HG02885 (cell line): Measurements from ENCODE around the gene CRHR2.
"Not testable (repeated sequence)": the region's sequence is repeated elsewhere in the genome, so short reads cannot be mapped to it uniquely, and the experiment has no call there.

ENCODE experiments used
- ATAC-seq: cut with Tn5 transposase; IDR thresholded peaks from one replicate; pipeline ENCODE4 v1.9.1; 2021; ENCODE audit warnings: mild to moderate bottlenecking; ENCODE audit not compliant: unreplicated experiment, poor library complexity

The CRHR2 gene

DNA sequence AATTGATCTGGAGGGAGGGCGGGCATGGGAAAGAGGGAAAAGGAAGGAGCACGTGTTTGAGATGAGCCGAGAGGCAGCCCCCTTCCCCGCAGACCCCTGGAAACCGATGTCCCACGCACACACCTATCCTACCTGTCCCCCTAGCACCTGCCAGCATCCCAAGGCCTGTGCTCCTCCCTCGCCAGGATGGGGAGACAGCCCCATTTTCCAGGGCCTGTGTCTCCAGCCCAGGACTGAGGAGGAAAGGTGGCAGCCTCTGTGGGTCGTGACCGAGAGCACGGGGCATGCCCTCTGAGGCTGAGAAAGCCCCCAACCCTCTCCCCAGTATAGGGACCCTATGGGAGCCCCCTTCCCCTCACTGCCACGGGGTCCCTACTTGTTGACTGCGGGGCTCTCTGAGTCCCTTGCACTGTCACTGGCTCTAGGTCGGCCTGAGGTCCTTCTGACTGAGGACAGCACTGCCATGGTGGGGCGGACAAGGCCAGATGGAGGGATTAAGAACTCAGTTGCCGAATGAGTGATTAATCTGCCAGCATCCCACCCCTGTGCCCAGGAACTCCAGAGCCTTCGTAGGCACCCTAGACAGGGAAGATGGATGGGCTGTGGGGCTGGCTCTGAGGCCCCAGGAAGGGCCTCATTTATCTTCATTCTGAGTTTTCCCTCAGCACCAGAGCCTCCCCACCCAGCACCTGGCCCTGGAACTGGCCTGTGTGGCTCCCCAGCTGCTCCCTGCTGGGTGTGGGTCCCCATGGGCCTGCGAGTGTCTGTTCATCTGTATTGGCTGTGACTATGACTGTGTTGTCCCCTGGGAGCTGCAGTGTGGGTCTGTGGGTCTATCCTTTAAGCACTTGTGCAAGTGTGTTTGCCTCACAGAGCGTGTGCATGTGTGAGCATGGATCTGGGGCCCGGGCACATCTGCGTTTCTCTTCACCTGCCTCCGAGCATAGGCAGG lies 26.0 kb downstream of the CRHR2 start:
- ATAC-seq, result no peak

DNA sequence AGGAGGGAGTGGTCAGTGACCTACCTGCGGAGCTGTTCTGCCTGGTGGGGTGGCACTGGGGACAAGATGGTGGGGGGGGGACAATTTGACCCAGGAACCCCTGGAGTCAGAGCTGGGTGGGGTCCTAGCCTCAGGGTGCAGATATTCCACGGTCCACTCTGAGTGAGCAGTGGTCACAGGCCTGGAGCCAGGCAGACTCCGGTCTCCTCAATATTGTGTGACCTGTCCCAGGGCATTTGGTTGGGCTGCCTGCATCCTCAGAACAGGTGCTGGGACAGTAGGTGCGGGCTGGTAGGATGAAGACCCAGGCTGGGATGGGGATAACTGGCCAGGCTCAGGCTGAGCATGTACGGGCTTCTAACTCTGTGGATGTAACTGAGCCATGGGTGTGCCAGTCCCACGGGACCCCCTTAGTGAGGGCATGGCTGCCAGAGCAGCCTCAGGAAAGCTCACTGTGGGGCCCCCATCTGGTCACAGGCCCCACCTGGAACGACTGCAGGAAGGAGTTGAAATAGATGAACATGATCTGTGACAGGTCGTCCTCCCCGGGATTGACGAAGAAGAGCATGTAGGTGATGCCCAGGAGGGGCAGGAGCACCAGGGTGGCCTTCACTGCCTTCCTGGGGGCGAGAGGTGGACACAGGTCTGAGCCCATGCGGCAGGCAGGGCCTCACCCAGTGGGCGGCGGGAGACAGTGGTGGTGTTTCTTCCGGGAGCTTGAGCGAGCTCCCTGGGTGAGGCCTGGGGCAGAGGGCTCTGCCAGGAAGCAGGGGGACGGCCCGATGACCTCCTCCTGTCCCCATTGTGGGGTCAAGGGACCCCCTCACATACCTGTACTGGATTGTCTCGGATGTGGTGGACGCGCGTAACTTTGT lies 26.9 kb downstream of the CRHR2 start:
- no peak for ATAC-seq

DNA sequence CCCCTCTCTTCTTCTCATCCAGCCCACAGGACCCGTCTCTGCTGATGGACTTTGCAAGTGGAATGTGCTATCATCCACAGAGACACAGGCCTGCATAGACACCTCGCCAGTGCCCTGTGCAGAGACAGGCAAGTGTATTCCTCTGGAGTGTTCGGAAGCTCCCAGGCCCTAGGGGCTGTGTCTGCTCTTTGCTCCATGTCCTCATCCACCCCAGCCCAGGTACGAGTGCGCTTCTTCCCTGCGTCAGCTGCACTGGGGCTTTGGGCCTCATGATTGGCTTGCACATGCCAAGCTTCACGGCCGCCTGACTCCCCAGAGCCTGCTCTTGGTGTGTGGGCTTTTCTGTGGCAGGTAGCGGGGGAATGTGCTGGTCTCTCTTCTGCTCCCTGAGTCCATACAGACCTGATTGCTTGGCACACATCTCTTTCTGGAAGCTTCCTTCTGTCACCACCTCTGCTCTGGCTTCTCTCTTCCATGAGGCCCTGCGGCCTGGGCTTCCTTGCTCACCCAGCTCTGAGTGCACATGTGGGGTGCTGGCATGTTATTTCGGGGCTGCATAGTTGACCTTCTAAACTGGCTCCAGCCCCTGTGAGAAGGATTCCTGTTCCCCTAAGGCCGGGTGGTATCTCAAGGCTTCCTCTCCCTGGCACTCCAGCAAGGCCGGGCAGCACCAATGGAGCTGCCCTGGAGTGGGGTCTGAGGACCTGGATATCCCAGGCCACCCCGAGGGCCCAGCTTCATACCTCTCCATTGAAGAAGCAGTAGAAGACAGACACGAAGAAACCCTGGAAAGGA lies 27.8 kb downstream of the CRHR2 start:
- ATAC-seq, result no peak

DNA sequence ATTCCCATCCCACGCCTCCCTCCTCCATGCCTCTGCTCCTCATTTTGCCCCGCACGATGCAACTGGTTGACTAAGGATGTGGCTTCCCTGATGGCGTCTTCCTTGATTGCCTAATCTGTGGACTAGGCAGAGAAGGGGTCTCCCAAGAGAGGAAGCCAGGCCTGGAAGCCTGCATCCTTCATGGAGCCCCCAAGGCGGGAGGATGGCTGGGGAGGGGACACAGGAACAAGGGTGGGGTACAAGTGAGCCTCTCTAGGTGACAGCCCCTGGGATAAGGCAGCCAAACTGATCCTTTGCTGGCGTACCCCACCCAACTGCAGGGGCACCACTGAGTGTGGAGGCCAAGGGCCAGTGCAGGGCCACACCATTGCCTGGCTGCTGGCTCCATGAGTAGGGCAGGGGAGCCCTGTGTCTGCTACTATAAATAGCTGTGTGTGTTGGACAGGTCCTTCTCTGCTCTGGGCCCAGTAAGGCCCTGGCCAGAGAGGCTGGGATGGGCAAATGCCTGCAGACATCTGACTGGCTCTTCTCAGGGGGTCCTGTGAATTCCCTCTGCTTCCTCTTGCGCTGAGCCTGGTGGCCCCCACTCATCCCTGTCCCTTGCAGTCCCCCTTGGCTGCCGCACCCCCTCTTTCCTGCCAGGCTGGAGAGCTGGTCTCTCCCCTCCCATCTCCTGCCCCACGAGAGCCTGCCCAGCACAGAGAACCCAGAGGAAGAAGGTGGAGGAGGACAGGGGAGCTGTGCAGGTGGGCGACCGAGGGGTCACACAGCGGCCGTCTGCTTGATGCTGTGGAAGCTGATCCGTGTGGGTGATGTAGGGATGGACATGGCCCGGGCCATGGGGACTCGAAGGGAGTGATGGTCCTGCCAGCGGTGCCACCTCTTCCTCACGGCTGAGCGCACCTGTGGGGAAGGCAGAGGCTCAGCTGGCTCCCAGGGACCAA lies 29.3 kb downstream of the CRHR2 start:
- ATAC-seq, result no peak

DNA sequence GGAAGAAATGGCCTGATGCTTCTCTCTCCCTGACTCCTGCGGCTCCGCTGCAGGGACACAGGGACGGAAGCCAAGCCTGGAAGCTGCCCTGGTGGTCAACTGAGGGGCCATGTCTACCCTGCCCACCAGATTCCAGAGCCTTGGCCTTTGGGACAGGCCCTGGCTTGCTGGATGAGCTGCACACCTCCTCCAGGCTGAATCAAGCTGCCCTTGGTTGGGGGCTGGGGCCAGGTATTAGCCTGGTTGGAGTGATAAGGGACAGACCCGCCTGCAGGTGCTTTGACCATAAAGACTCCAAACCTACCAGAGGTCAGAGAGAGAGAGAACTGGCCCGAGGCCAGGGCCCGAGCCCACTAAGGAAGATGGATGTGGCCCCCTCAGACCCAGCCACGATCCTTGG lies 30.1 kb downstream of the CRHR2 start:
- no peak for ATAC-seq

DNA sequence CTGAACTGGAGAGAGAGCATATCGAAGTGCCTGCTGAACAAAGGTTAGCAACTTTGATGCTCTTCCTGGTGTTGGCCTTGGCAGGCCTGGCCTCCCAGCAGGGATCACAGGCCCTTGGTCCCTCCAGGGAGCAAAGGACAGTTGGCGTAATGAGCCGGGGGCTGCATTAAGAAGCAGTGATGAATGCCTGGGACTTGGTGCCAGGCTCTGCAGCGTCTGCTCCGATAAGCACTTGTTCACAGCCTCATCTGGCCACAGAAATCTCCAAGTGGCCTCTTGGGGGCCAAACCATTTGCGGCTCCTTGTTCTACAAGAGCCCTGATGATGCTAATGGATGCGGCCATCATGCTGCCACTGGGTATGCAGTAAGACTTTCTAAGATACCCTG lies 31.8 kb downstream of the CRHR2 start:
- no peak for ATAC-seq

DNA sequence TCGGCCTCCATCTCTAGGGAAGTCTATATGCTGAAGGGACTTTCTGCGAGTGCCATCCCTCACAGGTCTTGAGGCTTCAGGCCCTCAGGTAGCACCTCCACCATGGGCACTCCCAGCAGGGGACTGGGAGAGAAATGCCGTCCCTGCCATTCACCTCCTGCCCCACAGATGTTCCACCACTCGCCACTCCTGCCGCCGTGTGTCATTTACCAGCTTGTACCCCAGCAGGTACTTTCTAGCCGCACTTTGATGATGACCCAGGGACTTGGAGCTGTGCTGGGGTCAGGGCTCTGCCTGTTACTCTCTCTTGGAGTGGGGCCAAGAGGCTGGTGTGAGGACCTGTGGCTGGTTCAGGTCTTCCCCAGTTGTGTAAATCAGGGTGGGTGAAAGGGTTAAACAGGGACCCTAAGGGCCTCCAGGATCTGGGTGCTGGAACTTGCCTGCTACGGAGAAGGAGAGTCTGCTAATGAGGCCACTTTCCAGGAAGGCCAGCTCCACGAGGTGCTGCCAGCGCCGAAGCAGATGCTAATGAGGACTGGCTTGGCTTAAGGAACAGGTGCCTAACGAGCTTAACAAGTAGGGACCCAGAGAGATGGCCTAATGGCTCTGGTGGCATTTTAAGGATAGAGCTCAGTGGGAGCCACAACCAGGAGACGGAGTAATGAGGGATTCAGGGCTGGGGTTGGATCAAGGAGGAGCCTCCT lies 32.4 kb downstream of the CRHR2 start:
- no peak for ATAC-seq

DNA sequence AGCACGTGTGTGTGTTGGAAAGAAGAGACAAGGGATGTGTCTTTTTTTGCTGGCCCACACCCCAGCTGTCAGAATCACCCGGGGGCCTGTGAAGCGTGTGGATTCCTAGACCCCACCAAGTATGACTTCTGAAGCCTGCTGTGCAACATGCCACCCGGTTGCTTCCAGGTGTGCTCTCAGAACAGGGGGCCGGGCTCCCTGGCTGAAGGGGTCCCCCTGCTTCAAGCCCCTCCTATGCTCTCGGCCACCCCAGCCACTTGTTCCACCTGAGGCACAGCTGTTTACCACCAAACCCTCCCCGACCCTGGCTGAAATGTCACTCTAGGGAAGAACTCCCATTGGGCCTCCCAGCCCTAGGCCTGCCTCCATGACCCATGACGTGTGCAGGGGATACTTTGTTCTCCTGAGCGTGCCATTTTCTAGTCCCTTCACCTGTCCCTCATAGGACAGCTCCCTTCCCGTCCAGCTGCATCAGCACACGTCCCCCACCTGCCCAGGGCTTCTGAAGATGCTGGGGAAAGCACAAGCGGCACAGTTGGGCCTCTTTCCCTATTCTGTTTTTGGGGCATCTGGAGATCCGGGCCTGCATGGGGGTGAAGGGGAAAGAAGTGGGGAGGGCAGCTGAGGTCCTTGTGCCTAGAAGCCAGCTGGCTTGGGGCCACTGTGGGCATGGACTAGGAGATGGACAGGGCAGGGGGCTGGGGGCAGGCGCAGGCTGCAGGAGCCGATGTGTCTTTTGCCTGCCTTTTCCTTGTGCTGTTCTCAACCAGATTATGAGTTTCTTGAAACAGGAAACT lies 33.3 kb downstream of the CRHR2 start:
- no peak for ATAC-seq

DNA sequence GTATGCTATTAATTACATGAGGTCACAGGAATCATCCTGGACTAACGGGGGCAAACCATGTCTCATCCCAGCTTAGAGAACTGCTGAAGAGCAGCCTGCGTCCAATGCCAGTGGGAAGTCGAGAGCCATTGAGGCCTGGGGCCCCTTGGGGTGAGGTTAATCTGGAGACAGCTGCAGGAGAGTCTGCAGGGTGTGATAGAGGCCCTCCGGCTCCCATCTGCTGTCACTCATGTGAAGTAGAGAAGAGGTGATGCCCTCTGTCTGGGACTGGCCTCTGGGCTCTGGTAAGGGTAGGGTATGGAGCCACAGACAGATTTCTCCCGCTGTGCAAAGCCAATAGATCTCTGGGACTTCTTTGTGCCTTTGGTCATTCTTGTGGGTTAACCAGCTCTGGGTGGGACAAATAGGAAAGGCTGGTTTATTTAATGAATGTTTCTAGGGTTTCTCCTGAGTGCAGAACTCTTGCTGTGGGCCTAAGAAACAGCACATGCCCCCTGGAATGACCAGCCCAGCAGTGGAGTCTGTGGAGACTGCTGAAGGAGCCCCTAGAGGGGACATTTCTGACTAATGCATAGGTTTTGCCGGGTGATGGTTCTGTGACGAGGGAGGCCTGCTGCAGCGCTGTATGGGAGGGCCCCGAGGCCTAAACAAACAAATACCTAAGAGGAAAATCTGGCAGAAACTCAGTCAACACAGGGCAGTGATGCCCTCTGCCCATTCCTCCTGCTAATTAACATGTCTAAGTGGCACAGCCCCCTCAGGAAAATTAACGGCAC lies 34.5 kb downstream of the CRHR2 start:
- no peak for ATAC-seq

DNA sequence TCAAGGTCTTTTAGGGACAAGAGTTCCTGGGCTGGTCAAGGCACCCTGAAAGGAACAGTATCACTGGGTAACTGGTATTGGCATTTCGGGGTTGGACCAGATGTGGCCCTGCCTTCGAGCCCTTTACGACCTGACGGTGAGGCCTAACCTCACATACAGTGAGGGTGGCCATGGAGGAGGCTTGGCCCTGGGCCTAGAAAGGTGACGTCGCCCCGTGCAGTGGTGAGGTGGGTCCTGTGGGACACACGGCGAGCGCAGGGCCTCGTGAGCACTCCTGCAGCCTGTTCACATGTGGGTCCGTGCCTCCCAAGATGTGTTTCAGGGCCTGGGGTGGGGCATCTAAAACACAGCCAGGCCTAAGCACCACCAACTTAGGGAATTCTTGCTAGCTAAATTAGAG lies 36.1 kb downstream of the CRHR2 start:
- ATAC-seq, result no peak

DNA sequence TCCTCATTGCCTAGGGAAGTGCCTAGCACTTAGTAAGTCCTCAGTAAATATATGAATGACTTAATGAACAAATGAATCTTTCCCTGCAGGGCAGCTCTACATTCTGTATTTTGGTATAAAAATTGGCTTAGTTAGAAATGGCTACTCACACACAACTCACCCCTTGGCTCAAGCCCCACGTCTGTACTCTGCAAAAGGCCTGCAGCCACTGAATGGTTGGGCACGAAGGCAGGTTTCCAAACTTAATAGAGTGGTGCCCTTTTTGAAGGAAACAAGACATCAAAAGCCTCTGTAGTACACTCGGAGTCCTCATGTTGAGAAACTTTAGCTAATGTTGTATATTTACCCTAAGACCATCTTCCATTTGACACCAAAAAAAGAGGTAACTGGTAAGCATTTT lies 36.6 kb downstream of the CRHR2 start:
- ATAC-seq, result no peak

DNA sequence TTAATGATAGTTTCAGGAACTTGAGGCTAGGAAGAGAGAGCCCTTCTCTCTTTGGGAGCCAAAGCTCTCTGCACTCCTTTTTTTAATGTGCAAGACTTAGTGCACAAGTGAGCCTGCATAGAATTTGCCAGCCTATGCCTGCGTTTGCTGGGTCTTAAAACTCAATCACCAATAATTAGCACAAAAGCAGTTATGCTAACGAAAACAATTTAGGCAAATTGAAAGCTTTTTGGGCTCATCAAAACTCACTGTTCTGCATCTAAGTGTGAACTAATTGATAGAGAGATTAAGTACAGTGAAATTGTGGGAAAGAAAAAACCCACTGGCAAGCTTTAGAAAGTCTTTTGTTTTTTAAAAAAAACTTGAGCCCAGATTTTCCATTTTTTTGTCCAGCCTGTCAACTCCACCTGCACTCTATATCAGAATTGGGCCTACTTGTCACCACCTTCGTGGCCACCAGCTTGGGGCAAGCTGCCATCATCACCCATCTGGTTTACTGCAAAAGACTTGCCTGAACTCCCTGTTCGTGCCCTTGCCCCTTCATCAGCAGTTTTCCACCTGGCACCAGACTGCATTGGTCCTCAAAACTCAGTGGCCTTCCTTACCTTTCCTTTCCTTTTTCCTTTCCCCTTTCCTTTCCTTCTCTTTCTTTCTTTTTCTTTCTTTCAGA lies 37.8 kb downstream of the CRHR2 start:
- no peak for ATAC-seq

DNA sequence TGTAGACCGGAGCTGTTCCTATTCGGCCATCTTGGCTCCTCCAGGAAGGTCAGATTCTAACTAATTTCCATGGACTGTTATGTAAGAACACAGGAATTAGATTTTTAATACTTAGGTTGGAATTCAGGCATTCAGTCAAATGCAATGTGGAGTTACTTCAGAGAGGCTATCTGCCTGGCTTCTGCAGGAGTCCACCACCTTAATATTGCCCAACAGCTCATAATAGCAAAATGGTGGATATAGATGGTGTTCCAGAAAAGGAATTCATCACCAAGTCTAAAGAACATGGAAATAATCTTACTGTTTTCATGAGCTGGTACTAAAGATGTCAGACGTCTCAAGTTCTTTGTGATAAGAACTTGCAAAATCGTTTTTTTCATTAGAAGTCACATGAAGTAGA lies 39.5 kb downstream of the CRHR2 start:
- ATAC-seq, result no peak

DNA sequence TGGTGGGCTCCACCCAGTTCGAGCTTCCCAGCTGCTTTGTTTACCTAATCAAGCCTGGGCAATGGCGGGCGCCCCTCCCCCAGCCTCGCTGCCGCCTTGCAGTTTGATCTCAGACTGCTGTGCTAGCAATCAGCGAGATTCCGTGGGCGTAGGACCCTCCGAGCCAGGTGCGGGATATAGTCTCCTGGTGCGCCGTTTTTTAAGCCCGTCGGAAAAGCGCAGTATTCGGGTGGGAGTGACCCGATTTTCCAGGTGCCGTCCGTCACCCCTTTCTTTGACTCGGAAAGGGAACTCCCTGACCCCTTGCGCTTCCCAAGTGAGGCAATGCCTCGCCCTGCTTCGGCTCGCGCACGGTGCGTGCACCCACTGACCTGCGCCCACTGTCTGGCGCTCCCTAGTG lies 39.9 kb downstream of the CRHR2 start:
- not testable (repeated sequence) for ATAC-seq

DNA sequence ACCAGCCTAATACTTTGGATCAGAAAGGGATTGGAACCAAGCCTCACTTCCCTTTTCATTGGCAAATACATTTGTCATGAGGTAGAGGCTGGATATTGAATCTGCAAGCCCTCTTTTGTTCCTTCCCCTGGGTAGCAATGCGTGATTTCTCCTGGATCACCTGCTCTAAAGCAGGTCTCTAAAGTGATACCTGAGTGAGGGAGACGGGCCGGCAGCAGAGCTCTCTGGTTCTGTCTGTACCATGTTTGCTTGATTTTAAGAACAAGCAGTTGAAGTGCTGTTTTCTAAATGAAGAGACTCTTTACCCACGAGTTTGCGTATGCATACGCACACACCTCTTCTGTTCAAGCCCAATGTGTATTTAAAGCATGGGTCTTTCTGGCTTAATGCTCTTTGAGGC lies 46.5 kb downstream of the CRHR2 start:
- no peak for ATAC-seq

DNA sequence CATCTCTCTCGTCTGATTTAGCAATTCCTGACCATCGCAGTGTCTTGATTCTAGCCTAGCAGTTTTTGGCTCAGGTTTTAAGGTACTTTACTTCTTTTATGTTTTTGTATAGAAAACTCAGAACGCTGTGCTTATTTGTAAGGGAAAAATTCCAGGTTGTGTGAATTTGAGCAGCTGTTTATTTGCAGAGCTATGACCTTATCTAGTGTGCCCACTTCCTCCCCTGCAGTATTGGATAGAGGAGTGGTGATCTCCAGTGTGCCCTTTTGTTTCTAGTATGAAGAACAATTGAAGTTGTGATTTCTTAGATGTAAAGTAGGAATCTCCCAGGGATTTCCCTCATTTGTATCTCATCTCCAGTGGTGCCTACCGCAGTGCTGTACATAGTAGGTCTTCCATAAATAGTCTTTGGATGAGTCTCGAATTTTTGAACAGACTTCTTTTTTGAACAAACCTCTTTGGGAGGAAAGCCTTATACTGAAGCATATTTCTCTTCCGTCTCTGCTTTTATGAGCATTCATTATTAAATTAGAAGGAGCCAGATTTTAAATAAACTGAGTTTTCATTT lies 47.5 kb downstream of the CRHR2 start:
- ATAC-seq, result no peak
